Activated B cell treated with CpG ODN at 0.5 μM for 24 hours (primary cell): ENCODE data around the gene SLC39A12. TPM values are rescaled to one million over a fixed set of nuclear protein-coding genes. Genes with fewer than 3 reads are reported as not detected.

Experiments used
- ATAC-seq: fragments of 200-7000 bp; cut with Tn5 transposase; one replicate; pipeline ENCODE4 v1.10.0; 2021; ENCODE audit warnings: low read depth, mild to moderate bottlenecking, moderate library complexity
- CTCF ChIA-PET: fragments of 350-600 bp; sonication (Branson Sonifier 250); formaldehyde crosslinking; loops from one replicate; lab custom pipeline; 2021; ENCODE audit warnings: antibody characterized with exemption; lab: Charles Lee
- POLR2A ChIA-PET: fragments of 350-600 bp; sonication (Branson Sonifier 250); formaldehyde crosslinking; loops from one replicate; lab custom pipeline; 2021; ENCODE audit warnings: antibody characterized with exemption; lab: Charles Lee
- DNase-seq: peaks from one replicate; pipeline ENCODE4 v3.0.0; 2022
- H3K27ac Mint-ChIP-seq: one replicate; pipeline ENCODE4 v1.8.0; 2020; ENCODE audit warnings: mixed read lengths
- H3K27me3 Mint-ChIP-seq: one replicate; pipeline ENCODE4 v1.8.0; 2021; ENCODE audit warnings: mixed read lengths
- H3K36me3 Mint-ChIP-seq: one replicate; pipeline ENCODE4 v1.8.0; 2021; ENCODE audit warnings: low read depth, mixed read lengths
- H3K4me1 Mint-ChIP-seq: one replicate; pipeline ENCODE4 v1.8.0; 2021; ENCODE audit warnings: mixed read lengths
- H3K4me3 Mint-ChIP-seq: one replicate; pipeline ENCODE4 v1.8.0; 2020; ENCODE audit warnings: mild to moderate bottlenecking, mixed read lengths
- H3K9me3 Mint-ChIP-seq: one replicate; pipeline ENCODE4 v1.8.0; 2020; ENCODE audit warnings: mixed read lengths
- CTCF ChIP-seq: fragments of 200-600 bp; IDR thresholded peaks from one replicate; pipeline ENCODE4 v1.8.0; 2022; ENCODE audit warnings: antibody characterized with exemption, mild to moderate bottlenecking
- intact Hi-C: fragments of 100-400 bp; cut with micrococcal nuclease; formaldehyde crosslinking; loops from one replicate; pipeline ENCODE4 v1.15.1; 2024
- total RNA-seq: library from RNA; stranded (reverse); gene quantifications from 2 replicates; pipeline ENCODE4 v1.2.3, GENCODE V29; 2022

The SLC39A12 gene
- total RNA-seq, 1 donor from 2014 or later, result not detected

GRCh38 chr10:18071591-18071990 lies 119.9 kb downstream of the SLC39A12 start:
- Mint-ChIP-seq H3K36me3 (no peaks in the 10 kb centered on the region), H3K27ac (no peak overlapping the region), H3K9me3 (no peaks in the 10 kb centered on the region), H3K4me1 (no peaks in the 10 kb centered on the region), H3K27me3 (no peaks in the 10 kb centered on the region), H3K4me3 (no peak overlapping the region)
- TF ChIP-seq CTCF, result no peak
- intact Hi-C loops, result no loop called here
- POLR2A ChIA-PET, result no interaction called here
- ATAC-seq (no peak), DNase-seq (no peak)
- CTCF ChIA-PET, result no interaction called here

GRCh38 chr10:18073314-18073713 lies 121.6 kb downstream of the SLC39A12 start:
- TF ChIP-seq CTCF, result no peak
- H3K27me3 Mint-ChIP-seq, result no peaks in the 10 kb centered on the region
- ATAC-seq (no peak), DNase-seq (no peak)
- ChIA-PET CTCF (no interaction called here), POLR2A (no interaction called here)
- no peaks in the 10 kb centered on the region for H3K36me3 Mint-ChIP-seq
- H3K9me3 Mint-ChIP-seq, result no peaks in the 10 kb centered on the region
- intact Hi-C loops, result no loop called here
- H3K4me3 Mint-ChIP-seq, result no peak overlapping the region
- no peaks in the 10 kb centered on the region for H3K4me1 Mint-ChIP-seq
- H3K27ac Mint-ChIP-seq, result no peak overlapping the region

- Mint-ChIP-seq H3K4me1 (no peaks in the 10 kb centered on the region), H3K9me3 (no peaks in the 10 kb centered on the region), H3K4me3 (no peak overlapping the region), H3K27me3 (peaks cover 1% of the 10 kb centered on the region), H3K27ac (no peak overlapping the region), H3K36me3 (no peaks in the 10 kb centered on the region)
- POLR2A ChIA-PET, result no interaction called here
- intact Hi-C loops, result no loop called here
- ATAC-seq (no peak), DNase-seq (no peak)
- no peak for TF ChIP-seq CTCF
- CTCF ChIA-PET, result no interaction called here
These were observed 124.2 kb downstream of the SLC39A12 start for GRCh38 chr10:18075881-18076280.

GRCh38 chr10:18079665-18080295 lies 128.1 kb downstream of the SLC39A12 start:
- no peak for TF ChIP-seq CTCF
- ATAC-seq, result no peak
- DNase-seq, result no peak
- Mint-ChIP-seq H3K4me3 (no peak overlapping the region), H3K36me3 (no peaks in the 10 kb centered on the region), H3K27me3 (peaks cover 1% of the 10 kb centered on the region), H3K4me1 (no peaks in the 10 kb centered on the region), H3K9me3 (no peaks in the 10 kb centered on the region), H3K27ac (no peak overlapping the region)
- CTCF ChIA-PET, result no interaction called here
- intact Hi-C loops, result no loop called here
- POLR2A ChIA-PET, result no interaction called here

- intact Hi-C loops, result no loop called here
- Mint-ChIP-seq H3K4me3 (no peak overlapping the region), H3K36me3 (no peaks in the 10 kb centered on the region), H3K4me1 (no peaks in the 10 kb centered on the region), H3K27ac (no peak overlapping the region), H3K9me3 (no peaks in the 10 kb centered on the region), H3K27me3 (peaks cover 1% of the 10 kb centered on the region)
- ChIA-PET CTCF (no interaction called here), POLR2A (no interaction called here)
- TF ChIP-seq CTCF, result no peak
- ATAC-seq (no peak), DNase-seq (no peak)
These were observed 130.7 kb downstream of the SLC39A12 start for GRCh38 chr10:18082381-18082780.
